ENCODE measurements around the gene TMEM79.
"Not testable (repeated sequence)": the region's sequence is repeated elsewhere in the genome, so short reads cannot be mapped to it uniquely, and the experiment has no call there.

Gene TMEM79

DNA sequence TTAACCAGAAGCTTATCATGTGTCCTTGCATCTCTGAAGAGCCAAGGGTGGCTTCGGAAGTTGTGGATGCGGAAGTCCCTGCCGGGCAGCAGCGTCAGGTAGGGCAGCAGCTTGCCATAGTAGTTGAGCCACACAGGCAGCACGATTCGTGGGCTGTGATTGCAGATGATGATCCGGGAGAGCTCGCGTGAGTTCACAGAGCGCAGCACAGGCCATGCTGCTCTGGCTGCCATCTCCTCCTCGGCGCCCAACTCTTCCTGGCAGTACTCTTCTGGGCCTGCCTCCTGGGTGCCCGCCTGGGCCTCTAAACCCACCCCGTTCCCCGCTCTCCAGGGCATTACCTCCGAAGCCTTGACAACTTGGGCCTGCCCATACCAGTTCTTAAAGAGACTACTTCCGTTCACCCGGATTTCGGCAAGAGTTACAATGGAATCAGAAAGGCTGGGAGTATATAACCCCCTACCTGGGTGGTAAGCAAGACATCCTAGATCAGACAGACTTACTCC lies 14.8 kb downstream of the TMEM79 start, which contains the start of gene VHLL:
VHLL (minus strand) TSS at position 456 of the 506 bp plus-strand sequence; CDS start at position 338, 118 bp downstream.
- no peak for DNase-seq (ENCODE audit: extremely low read depth in 1 of 2, low read depth in 1 of 2)

DNA sequence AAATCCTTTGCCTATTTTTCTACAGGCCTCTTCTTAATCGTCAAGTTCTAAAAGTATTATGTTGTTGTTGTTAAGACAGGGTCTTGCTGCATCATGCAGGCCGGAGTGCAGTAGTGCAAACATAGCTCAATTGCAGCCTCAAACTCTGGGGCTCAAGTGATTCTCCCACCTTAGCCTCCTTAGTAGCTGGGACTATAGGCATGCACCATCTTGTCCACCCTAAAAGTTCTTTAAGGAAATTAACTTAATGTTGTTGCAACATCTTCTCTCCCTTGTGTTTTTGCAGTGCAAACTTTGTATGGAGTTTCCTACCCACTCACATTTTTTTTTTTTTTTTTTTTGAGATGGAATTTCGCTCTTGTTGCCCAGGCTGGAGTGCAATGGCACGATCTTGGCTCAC lies 19.1 kb downstream of the TMEM79 start:
- DNase-seq (ENCODE audit: extremely low read depth in 1 of 2, low read depth in 1 of 2), result no peak

DNA sequence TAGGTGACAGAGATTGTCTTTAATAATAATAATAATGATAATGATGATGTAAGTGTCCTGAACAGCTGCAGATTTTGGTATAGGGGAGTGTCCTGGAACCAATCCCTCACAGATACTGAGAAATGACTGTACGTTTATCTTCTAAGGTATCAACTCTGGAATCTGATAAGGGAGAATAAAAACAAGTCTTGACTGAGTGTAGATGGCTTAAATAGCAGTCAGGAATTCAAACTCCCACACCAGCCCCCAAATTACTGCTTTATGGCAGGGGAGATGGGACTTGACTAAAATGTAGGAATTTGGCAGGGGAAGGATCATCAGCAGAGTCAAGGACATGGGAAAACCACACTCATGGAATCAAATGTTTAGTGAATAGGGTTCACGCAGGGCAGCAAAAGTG lies 21.1 kb downstream of the TMEM79 start:
- DNase-seq (ENCODE audit: extremely low read depth in 1 of 2, low read depth in 1 of 2), result no peak

DNA sequence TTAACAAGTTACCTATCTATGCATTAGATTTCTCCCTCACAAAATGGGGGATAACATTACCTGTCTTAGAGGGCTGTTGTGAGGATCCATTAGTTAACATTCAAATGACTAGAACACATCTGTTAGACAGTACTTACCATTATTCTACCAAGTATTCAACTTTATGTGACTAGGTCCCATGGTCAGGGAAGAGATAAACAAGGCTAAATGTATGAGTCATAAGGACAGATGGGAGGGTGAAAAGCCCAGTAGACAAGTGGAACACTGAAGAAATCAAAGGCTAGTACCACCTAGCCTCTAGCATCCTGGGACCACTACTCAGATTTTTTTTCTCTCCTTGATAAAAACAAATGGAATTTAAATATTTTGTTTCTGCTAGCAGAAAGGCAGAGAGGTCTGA lies 24.0 kb downstream of the TMEM79 start:
- no peak for DNase-seq (ENCODE audit: extremely low read depth in 1 of 2, low read depth in 1 of 2)

DNA sequence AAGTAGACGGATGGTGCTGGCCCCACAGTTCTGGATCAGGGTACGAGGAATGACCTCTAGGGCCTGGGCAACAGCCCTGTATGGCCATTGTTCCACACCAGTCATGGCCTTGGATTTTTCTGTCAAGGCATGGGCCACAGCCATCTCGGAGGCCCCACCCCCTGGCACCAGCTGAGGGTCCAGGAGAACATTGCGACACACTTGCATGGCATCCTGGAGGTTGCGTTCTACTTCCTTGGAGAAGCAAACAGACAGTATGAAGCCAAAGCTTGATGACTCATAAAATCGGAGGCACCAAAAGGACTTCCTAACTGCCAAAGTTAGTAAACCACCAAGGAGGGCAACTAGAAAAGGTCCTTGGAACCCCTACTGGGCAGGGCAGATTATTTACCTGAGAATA lies 26.8 kb downstream of the TMEM79 start:
- no peak for DNase-seq (ENCODE audit: extremely low read depth in 1 of 2, low read depth in 1 of 2)

DNA sequence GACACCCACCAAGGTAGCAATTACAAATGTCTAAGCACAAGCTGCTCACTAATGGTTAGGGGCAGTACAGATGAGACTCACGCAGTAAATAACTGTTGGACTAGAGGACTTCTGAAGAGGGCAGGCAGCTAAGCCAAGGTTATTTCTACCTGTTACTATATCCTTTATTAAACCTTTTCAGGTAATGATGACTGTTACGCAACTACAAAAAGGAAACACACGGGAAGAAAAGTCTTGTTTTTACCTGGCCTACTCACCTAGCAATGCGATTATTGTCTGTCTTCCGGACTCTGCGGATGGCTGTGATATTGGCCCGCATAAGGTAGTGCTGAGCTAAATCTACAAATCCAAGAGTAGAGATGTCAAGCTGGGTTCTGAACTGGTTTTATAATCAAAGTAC lies 32.8 kb downstream of the TMEM79 start:
- DNase-seq (ENCODE audit: extremely low read depth in 1 of 2, low read depth in 1 of 2), result no peak

DNA sequence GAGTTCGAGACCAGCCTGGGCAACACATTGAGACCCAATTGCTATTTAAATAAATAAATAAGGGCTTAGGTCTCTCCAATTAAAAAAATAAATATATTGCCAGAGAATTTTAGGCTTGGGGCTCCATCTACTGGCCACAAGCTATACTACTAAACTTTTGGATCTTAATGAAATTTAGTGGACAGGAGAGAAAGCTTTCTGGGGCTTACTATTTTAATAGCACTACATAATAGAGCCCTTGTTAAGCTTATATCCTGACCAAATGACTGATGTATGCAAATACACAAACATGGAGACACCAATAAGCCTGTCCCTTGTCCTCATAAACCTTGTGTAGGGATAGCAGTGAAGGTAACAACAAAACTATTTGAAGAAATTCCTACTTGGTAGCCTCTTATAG lies 35.5 kb downstream of the TMEM79 start:
- DNase-seq (ENCODE audit: extremely low read depth in 1 of 2, low read depth in 1 of 2), result no peak

DNA sequence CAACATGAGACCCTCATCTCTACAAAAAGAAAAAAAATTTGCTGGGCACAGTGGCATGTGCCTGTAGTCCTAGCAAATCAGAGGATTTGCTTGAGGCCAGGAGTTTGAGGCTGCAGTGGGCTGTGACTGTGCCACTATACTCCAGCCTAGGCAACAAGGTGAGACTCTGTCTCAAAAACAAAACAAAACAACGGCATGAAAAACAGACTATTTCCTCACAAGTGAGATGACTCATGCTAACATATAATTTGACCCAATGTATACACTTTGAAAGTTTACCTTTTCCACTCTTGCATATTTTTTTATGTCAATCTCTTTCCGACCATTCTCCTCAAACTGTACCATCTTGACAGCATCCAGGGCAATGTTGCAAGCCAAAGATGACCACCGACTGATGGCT lies 36.4 kb downstream of the TMEM79 start:
- DNase-seq (ENCODE audit: extremely low read depth in 1 of 2, low read depth in 1 of 2), result no peak

DNA sequence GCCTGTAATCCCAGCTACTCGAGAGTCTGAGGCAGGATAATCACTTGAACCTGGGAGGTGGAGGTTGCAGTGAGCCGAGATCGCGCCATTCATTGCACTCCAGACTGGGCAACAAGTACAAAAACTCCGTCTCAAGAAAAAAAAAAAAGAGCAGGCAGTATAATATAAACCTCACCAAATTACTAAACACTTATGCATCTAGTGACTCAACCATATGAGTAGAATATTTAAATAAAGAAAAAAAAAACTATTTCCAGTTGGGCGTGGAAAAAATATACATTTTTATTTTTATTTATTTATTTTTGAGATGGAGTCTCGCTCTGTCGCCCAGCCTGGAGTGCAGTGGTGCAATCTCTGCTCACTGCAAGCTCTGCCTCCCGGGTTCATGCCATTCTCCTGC lies 39.1 kb downstream of the TMEM79 start:
- not testable (repeated sequence) for DNase-seq (ENCODE audit: extremely low read depth in 1 of 2, low read depth in 1 of 2)

DNA sequence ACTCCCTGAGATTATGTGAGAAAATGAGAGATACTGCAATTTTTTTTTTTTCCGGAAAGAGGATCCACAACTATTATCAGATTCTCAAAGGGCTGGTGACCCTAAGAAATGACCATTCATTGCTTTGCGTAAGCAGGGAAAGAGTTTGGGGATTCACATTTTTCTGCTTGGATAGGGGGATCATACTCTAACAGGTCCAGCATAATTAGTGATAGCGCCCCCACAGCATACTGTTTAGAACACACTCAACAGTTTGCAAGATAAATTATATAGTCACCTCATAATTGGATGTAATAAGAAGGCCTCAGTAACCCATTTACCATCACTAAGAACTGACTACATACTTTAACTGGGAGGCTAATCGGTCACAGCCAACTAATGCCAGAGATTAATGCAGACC lies 52.1 kb downstream of the TMEM79 start:
- DNase-seq (ENCODE audit: extremely low read depth in 1 of 2, low read depth in 1 of 2), result no peak

DNA sequence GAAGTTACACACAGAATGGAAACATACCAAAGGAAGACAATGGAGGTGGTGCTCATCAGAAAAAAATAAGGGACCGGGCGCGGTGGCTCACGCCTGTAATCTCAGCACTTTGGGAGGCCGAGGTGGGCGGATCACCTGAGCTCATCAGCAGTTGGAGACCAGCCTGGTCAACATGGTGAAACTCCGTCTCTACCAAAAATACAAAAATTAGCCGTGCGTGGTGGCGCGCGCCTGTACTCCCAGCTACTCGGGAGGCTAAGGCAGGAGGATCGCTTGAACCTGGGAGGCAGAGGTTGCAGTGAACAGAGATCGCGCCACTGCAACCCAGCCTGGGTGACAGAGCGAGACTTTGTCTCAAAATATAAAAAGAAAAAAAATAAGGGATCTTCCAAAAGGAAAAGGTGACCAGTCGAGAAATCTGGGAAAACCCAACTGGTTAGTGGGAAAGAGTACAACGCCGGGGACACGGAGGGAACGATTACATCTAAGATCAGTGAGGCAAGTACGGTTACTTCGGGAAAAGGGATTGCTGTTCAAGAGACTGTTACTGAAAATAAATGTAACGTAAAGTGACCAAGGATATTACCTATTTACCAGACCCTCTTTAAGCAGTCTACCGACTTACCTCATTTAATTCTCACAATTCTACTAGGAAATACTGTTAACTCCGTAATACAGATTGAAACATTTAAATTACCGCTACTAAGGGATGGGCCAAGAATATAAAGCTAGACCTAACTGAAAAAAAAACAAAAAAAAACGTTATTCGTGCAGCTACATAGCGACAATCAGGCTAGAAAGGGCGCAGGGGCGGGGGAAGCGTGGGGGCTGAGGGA lies 53.1 kb downstream of the TMEM79 start:
- no peak for DNase-seq (ENCODE audit: extremely low read depth in 1 of 2, low read depth in 1 of 2)

DNA sequence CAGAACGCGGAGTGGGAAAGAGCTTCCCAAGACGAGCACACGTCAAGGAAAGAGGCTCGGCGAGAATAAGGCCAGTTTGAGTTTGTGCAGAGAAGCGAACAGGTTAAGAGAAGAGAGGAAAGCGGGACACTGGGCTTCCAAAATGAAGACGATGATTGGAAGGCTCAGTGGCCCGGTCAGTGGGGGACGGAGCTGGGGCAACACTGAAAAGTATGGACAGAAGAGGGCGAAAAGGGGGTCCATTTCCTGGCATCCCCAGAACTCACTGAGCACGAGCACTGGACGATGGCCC lies 53.7 kb downstream of the TMEM79 start:
- no peak for DNase-seq (ENCODE audit: extremely low read depth in 1 of 2, low read depth in 1 of 2)

DNA sequence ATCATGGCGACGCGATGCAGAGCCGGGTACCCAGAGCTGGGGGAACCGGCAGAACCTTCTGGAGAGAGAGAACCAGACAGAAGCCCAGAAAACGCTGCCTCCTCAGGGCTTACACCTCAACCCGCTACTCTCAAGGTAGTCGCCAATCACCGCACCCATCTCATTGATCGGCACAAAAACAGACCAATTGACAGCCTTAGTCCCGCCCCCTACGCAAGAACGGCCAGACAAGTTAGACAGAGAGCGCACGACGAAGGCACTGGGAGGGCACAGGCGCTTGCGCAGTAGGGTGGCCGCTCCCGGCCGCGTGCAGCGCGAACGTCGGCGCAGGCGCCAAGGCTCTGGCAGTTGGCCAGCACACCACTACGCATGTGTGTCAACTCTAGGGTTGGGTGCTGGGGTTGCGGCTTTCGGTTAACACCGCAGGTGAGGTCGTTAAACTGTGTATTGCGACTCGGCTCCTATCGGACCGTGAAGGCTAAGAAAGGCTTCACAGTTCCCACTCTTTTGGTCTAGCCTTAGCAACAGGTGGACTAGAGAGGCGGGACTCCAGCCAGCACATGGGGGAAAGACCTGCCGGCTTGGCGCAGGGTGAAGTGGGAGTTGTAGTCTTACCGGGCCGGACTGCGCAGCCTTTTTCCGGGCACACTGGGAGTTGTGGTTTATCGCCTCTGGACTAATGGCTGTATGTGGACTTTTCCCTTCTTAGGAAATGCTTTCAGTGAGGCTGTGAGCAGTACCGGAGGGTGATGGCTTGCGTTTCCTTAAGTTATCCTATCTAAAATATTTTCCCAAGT lies 54.3 kb downstream of the TMEM79 start, which contains the start of the genes CCT3 and TSACC:
CCT3 (minus strand) TSS at position 113 of the 797 bp plus-strand sequence; CDS start at position 5, 108 bp downstream.
TSACC (plus strand) TSS at position 347 of the 797 bp plus-strand sequence. CDS start 1,232 bp downstream, outside the sequence.
- peak; percentile 96 to 99 for DNase-seq (ENCODE audit: extremely low read depth in 1 of 2, low read depth in 1 of 2)
